ENCODE results near the gene IFI44.

IFI44 gene

DNA sequence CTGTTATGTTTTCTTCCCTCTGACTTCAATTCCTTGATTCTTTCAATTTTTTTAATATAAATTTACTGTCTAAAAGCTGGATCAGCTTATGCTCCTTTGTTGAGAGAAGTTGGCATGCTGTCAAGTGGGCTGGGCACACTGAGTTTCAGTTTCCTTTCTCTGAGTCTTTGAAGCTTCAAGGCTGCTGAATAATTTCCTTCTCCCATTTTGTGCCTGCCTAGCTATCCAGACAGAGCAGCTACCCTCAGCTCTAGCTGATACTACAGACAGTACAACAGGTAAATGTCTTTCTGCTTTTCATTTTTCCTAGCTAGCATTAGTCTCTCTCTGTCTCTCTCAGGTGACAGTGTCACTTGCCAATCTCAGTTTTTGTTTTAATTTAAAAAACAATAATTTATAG lies at the start of gene IFI44:
IFI44 (plus strand) TSS at position 204 of the 400 bp plus-strand sequence. CDS start 365 bp downstream, outside the sequence.
- peak; percentile 72 to 74 for DNase-seq

DNA sequence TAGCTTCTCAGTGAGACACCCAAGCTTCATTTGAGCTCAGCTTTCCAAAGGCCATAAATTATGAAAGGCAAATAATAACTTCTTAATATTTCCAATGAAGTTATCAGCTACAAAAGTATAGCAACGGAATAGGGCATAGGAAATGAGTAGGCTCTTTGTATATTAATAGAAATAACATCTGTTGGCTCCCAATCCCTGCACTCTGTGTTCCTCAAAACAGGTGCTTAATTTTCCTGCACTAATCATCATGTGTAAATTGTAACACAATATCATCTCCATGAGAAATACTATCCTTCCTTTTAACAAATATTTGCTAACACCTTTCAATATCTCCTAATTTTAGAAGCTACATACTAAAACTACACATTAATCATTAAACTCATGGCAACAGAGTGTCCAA lies 48.6 kb upstream of the IFI44 start:
- DNase-seq: no peak

DNA sequence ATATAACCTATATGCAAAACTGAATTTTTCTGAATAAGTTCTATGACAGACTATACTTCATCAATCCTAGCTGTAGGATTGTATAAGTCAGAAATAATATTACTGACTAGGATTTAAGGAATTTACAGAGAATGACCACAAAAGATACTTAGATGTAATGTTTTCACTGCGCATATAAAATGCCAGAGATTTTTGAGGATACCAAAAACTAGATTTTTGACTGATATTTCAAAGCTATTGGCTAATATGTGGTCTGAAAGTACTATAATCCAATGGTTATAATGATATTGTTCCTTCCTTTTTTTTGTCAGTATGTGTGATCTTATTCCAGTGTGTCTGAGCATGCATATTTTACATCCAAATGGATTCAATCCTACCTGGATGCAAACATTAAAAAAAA lies 46.4 kb upstream of the IFI44 start:
- no peak for DNase-seq

GRCh38 chr1:78604643-78605042 lies 45.0 kb upstream of the IFI44 start:
- no peak for DNase-seq

DNA sequence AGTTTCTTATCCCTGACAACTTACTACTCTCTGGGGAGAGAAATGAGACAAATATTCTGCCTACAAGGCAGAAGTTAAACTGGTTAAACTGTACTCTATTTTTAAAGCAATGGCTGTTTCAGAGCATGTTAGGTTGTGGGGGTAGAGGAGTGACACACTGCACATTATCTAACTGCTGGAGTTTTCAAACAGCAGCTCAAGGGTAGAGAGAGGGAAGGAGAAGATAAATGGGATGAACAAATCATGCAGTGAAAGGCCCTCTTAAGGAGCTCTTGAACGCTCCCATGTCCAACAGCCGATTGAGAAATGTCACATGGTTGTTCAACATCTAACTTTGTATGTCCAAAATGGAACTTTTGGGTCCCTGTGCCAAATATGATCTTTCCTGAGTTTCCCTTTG lies 43.4 kb upstream of the IFI44 start:
- DNase-seq: no peak

DNA sequence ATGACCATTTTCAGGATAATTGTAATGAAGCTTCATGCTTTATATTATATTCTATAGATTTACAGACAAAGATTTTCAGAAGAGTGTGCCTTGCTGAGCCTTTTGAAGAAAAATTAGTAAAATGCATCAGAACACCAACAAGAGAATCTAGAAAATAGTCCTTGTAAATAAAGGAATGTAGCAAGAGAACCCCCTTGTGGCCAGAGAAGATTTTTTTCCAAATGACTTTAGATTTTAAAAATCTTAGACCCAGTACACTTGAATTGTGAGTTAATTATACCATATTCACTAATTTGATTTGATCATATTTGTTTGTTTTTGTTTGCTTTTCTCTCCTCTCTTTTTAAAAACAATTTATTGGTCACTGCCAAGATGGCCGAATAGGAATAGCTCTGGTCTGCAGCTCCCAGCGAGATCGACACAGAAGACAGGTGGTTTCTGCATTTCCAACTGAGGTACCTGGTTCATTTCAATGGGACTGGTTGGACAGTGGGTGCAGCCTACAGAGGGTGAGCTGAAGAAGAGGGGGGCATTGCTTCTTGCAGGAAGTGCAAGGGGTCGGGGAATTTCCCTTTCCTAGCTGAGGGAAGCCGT lies 42.2 kb upstream of the IFI44 start:
- no peak for DNase-seq

- no peak for DNase-seq
Observed at GRCh38 chr1:78607944-78608343, 41.7 kb upstream of the IFI44 start.

DNA sequence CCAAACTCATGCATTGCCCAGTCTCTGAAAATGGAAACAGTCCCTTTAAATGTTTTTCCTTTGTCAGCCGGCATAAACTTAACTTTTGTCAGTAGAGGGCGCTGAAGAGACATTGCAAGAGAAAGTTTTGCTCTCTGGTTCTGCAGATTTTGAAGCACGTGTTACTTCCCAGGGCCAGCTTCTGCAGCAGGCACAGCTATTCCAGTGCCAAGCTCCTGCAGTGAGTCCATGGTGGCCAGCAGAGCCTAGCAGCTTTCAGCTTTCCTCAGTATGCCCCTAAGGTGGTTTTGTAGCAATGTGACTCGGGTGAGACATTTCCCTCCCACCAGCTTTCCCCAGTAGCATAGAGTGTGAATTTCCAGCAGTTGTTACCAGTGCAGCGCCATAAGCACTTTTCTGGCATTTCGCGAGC lies 32.0 kb upstream of the IFI44 start:
- DNase-seq: peak; percentile 42 to 57

GRCh38 chr1:78619032-78619431 lies 30.6 kb upstream of the IFI44 start:
- DNase-seq: no peak

- no peak for DNase-seq
Observed at GRCh38 chr1:78619446-78619802, 30.2 kb upstream of the IFI44 start.

DNA sequence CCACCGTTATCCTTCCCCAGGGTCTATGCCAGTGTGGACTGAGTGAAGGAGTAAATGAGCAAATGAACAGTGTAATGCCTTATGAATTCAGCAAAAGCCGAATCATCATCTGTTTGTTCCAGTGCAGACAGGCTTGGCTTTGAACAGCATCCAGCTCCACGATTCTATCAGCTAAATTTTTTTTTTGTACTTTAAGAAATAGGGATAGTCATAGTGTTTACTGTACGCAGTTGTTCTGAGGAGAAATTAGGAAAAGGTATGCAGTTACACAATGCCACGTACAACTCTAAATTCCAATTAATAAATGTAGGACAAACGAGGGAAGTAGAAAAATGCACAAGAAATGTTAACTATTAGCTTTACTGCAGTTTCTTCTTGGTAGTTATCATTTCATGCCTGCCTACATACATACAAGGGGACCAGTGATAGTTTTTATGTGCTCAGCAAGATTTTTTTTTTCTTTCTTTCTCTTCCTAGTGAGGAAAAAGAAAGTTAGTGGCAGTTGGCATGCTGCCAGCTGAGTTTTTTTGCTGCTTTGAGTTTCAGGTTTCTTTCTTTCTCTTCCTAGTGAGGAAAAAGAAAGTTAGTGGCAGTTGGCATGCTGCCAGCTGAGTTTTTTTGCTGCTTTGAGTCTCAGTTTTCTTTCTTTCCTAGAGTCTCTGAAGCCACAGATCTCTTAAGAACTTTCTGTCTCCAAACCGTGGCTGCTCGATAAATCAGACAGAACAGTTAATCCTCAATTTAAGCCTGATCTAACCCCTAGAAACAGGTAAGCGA lies 29.6 kb upstream of the IFI44 start, which contains the start of gene IFI44L:
IFI44L (plus strand) TSS at position 646 of the 777 bp plus-strand sequence. CDS start 7,468 bp downstream, outside the sequence.
- DNase-seq: peak; percentile 56 to 67

DNA sequence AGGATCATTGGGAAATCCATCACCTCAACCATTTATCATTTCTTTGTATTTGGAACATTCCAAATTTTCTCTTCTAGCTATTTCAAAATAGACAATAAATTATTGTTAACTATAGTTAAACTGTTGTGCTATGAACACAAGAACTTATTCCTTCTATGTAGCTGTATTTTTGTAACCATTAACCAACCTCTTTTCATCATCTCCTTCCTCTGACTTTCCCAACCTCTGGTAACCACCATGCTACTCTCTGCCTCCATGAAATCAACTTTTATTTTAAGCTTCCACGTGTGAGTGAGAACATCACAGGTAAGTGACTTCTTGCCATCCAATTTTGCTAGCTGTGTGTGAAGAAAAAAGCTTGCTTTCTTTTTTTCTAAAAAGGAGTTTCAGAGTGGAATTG lies 29.0 kb upstream of the IFI44 start:
- no peak for DNase-seq

- DNase-seq: no peak
Observed at GRCh38 chr1:78622548-78622947, 27.1 kb upstream of the IFI44 start.

- no peak for DNase-seq
Observed at GRCh38 chr1:78624035-78624434, 25.6 kb upstream of the IFI44 start.

DNA sequence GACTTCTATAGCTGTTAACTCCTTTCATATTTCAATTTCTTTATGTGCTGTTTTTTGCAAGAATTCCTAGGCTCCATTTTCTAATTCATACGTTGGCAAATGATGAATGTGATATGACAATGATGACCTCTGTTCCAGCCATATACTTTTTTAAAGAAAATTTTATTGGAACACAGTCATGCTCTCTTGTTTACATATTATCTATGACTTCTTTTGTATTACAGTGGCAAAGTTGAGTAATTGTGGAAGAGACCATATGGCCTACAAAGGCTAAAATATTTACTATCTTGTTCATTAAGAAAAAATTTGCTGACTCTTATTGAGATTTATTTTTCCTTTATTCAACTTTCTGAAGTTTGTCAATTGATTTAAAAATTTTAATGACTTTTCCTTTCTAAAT lies 22.3 kb upstream of the IFI44 start:
- no peak for DNase-seq

GRCh38 chr1:78630600-78630999 lies 19.0 kb upstream of the IFI44 start:
- DNase-seq: no peak

GRCh38 chr1:78633209-78633608 lies 16.4 kb upstream of the IFI44 start:
- DNase-seq: no peak

DNA sequence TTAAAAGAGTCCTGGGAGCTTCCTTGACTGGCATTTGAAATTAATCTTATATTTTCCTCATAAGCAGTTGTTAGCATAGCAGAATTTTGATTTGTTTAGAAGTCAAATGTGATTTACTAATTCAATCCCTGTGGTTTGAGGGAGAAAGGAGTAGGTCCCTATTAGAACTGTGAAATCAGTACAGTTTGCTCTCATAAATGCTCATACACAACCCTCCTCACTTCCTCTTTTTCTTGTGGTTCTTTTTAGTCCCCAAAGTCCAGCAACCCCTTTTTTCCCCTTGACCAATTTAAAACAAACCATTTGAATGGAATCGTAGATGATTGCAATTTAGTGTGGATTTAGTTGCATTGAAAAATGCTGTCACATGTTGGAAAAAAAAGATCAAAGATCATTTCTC lies 9.2 kb upstream of the IFI44 start:
- no peak for DNase-seq

DNA sequence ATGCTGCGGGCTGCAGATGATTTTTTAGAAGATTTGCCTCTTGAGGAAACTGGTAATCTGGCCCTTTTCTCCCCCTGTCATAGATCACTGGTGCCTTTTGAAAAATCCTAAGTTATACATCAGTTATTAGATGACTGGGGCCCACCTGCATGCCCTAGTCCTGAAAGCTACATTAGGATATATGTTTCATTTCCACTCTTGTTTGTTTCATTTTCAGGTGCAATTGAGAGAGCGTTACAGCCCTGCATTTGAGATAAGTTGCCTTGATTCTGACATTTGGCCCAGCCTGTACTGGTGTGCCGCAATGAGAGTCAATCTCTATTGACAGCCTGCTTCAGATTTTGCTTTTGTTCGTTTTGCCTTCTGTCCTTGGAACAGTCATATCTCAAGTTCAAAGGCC lies 8.1 kb upstream of the IFI44 start:
- no peak for DNase-seq

DNA sequence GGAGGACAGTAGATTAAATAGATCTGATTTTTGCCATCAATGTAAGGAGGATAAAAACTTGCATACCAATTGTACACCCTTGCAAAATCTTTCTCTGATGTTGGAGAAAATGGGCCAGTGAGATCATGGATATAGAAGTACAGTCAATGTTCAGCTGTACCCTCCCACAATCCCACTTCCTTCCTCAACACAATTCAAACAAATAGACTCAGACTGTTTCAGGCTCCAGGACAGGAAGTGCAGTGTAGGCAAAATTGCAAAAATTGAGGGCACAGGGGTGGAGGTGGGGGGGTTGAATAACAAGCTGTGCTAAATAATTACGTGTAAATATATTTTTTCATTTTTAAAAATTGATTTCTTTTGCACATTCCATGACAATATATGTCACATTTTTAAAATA lies 3.9 kb upstream of the IFI44 start:
- DNase-seq: no peak

DNA sequence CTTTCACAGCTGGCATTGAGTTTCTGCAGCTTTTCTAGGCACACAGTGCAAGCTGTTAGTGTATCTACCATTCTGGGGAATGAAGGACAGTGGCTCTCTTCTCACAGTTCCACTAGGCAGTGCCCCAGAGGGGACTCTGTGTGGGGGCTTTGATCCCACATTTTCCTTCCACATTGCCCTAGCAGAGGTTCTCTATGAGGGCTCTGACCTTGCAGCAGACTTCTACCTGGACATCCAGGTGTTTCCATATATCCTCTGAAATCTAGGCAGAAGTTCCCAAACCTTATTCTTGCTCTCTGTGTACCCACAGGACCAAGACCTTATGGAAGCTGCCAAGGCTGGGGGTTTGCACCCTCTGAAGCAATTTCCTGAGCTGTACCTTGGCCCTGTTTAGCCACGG lies 2.4 kb upstream of the IFI44 start:
- DNase-seq: no peak

DNA sequence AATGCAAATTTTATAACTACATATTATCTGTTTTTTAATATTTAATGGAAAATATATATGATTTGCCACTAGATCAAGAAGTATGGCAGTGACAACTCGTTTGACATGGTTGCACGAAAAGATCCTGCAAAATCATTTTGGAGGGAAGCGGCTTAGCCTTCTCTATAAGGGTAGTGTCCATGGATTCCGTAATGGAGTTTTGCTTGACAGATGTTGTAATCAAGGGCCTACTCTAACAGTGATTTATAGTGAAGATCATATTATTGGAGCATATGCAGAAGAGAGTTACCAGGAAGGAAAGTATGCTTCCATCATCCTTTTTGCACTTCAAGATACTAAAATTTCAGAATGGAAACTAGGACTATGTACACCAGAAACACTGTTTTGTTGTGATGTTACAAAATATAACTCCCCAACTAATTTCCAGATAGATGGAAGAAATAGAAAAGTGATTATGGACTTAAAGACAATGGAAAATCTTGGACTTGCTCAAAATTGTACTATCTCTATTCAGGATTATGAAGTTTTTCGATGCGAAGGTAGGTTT lies 556 bp downstream of the IFI44 start:
- no peak for DNase-seq

- peak; percentile 41 to 46 for DNase-seq
Observed at GRCh38 chr1:78651241-78651640, 1.6 kb downstream of the IFI44 start.

DNA sequence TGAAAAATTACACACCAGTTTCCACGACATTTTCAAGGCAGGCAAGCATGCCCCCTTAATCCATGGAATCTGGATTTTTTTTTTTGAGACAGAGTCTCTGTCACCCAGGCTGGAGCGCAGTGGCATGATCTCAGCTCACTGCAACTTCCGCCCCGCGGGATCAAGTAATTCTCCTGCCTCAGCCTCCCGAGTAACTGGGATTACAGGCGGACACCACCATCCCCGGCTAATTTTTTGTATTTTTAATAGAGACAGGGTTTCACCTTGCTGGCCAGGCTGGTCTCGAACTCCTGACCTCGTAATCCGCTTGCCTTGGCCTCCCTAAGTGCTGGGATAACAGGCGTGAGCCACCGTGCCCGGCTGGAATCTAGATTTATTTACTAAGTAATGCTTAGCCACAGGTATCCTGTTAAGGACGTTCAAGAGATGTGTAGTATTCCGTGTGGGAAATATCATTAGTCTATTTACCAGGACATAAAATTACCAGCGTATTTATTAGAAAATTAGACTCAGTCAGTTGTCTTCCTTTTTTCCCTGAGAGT lies 2.5 kb downstream of the IFI44 start:
- DNase-seq: no peak

All from activated T-cell treated with anti-CD3 and anti-CD28 coated beads, Interleukin-2, amount 50 U/mL, for 48 hours (primary cell).